HG03095 (cell line): ENCODE results near the gene CASK.
A peak's percentile ranks its signal among the peaks of the same experiment; 100 is the strongest.

Experiments used
- ATAC-seq: cut with Tn5 transposase; IDR thresholded peaks from one replicate; pipeline ENCODE4 v1.9.1; 2021; ENCODE audit warnings: moderate library complexity; ENCODE audit not compliant: unreplicated experiment

The CASK gene

GRCh38 chrX:41591906-41592305 is 331.4 kb downstream of the CASK start:
- no peak for ATAC-seq

- ATAC-seq = no peak
These were observed 332.7 kb downstream of the CASK start for GRCh38 chrX:41590641-41591040.

GRCh38 chrX:41589634-41590270 is 333.6 kb downstream of the CASK start:
- no peak for ATAC-seq

- no peak for ATAC-seq
These were observed 335.1 kb downstream of the CASK start for GRCh38 chrX:41588271-41588670.

- ATAC-seq = no peak
These were observed 342.8 kb downstream of the CASK start for GRCh38 chrX:41580423-41581064.

GRCh38 chrX:41563876-41564275 is 359.5 kb downstream of the CASK start:
- no peak for ATAC-seq

GRCh38 chrX:41561045-41561444 is 362.3 kb downstream of the CASK start:
- peak; percentile 95 for ATAC-seq

GRCh38 chrX:41559235-41560052 is 363.9 kb downstream of the CASK start:
- no peak for ATAC-seq

GRCh38 chrX:41558531-41558930 is 364.8 kb downstream of the CASK start:
- ATAC-seq = no peak

- no peak for ATAC-seq
These were observed 366.4 kb downstream of the CASK start for GRCh38 chrX:41556958-41557357.

- no peak for ATAC-seq
These were observed 369.7 kb downstream of the CASK start for GRCh38 chrX:41553688-41554087.

- no peak for ATAC-seq
These were observed 374.9 kb downstream of the CASK start for GRCh38 chrX:41548411-41548810.

- ATAC-seq = no peak
These were observed 379.7 kb downstream of the CASK start for GRCh38 chrX:41543668-41544067.

- no peak for ATAC-seq
These were observed 380.3 kb downstream of the CASK start for GRCh38 chrX:41543025-41543424.

- ATAC-seq = no peak
These were observed 380.8 kb downstream of the CASK start for GRCh38 chrX:41542536-41542935.

GRCh38 chrX:41542135-41542534 is 381.2 kb downstream of the CASK start:
- no peak for ATAC-seq

GRCh38 chrX:41541386-41541785 is 382.0 kb downstream of the CASK start:
- ATAC-seq = no peak

- ATAC-seq = no peak
These were observed 384.6 kb downstream of the CASK start for GRCh38 chrX:41538707-41539106.

- no peak for ATAC-seq
These were observed 393.3 kb downstream of the CASK start for GRCh38 chrX:41530085-41530484.

- no peak for ATAC-seq
These were observed 394.1 kb downstream of the CASK start for GRCh38 chrX:41529221-41529620.

GRCh38 chrX:41528784-41529183 is 394.6 kb downstream of the CASK start:
- ATAC-seq = no peak

- ATAC-seq = no peak
These were observed 396.4 kb downstream of the CASK start for GRCh38 chrX:41526925-41527324.
